WERI-Rb-1 (cell line): ENCODE results near the gene HDAC4.

Experiments
- DNase-seq: peaks from one replicate; pipeline ENCODE4 v3.0.0-alpha.2; 2020
- H3K27ac ChIP-seq: fragments of 250-450 bp; sonication (Bioruptor Pico); 2 replicates; pipeline ENCODE4 v1.5.1; 2020; ENCODE audit warnings: mild to moderate bottlenecking, moderate library complexity
- H3K27me3 ChIP-seq: fragments of 250-450 bp; sonication (Bioruptor Pico); 2 replicates; pipeline ENCODE4 v1.5.1; 2021; ENCODE audit warnings: mild to moderate bottlenecking, low read depth, moderate library complexity; ENCODE audit not compliant: insufficient read depth, severe bottlenecking
- H3K36me3 ChIP-seq: fragments of 250-450 bp; sonication (Bioruptor Pico); 2 replicates; pipeline ENCODE4 v1.5.1; 2020; ENCODE audit warnings: mild to moderate bottlenecking, moderate library complexity
- H3K4me3 ChIP-seq: 2 replicates; pipeline ENCODE4 v1.5.1; 2011; ENCODE audit warnings: low read depth, mild to moderate bottlenecking, control low read depth, low read length
- H3K9me3 ChIP-seq: fragments of 250-450 bp; sonication (Bioruptor Pico); 2 replicates; pipeline ENCODE4 v1.5.1; 2021; ENCODE audit warnings: mild to moderate bottlenecking, moderate library complexity; ENCODE audit not compliant: severe bottlenecking
- TF ChIP-seq, protein P1 (sequence below): IDR thresholded peaks from 2 replicates; pipeline ENCODE4 v1.5.1; 2011; ENCODE audit warnings: low read depth, mild to moderate bottlenecking, control low read depth, inconsistent platforms, low read length

HDAC4 gene

DNA sequence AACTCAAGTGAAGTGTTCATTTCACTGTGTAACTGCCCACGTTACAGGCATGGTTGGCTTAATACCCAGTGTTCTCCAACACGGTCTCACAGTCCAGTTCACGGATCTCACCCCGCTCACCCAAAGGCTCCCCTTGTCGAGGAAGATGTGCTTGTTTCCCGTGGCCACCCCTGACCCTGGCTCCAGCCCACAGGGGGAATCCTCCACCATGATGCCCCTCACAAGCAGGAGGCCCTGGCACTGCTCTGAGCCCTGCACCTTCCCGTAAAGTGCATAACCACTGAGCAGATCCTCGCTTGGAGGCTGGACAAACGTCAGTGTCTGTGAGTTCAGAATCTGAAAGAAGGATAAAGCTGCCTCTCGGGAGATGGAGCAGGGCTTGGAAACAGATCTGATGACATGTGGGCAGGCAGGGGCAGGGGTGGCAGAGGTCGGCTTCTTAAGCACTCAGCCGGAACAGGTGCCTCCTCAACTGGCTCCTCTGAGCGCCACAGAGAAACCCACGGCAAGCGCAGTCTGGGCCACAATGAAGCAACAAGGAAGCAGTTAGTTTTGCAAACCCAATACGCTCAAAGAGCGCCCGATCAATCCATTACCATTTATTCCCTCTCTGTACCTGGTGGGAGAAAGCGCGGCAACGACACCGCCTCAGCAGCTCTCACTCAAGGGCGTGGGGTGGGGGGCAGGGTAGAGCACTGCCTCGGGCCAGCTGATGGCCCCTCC is 17.6 kb downstream of the HDAC4 start:
- no peak for DNase-seq
- Histone ChIP-seq H3K27ac (no peak overlapping the region), H3K36me3 (no peaks in the 10 kb centered on the region), H3K27me3 (no peaks in the 10 kb centered on the region), H3K9me3 (no peaks in the 10 kb centered on the region), H3K4me3 (no peak overlapping the region)
- TF ChIP-seq, protein P1, sequence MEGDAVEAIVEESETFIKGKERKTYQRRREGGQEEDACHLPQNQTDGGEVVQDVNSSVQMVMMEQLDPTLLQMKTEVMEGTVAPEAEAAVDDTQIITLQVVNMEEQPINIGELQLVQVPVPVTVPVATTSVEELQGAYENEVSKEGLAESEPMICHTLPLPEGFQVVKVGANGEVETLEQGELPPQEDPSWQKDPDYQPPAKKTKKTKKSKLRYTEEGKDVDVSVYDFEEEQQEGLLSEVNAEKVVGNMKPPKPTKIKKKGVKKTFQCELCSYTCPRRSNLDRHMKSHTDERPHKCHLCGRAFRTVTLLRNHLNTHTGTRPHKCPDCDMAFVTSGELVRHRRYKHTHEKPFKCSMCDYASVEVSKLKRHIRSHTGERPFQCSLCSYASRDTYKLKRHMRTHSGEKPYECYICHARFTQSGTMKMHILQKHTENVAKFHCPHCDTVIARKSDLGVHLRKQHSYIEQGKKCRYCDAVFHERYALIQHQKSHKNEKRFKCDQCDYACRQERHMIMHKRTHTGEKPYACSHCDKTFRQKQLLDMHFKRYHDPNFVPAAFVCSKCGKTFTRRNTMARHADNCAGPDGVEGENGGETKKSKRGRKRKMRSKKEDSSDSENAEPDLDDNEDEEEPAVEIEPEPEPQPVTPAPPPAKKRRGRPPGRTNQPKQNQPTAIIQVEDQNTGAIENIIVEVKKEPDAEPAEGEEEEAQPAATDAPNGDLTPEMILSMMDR, result no peak

DNA sequence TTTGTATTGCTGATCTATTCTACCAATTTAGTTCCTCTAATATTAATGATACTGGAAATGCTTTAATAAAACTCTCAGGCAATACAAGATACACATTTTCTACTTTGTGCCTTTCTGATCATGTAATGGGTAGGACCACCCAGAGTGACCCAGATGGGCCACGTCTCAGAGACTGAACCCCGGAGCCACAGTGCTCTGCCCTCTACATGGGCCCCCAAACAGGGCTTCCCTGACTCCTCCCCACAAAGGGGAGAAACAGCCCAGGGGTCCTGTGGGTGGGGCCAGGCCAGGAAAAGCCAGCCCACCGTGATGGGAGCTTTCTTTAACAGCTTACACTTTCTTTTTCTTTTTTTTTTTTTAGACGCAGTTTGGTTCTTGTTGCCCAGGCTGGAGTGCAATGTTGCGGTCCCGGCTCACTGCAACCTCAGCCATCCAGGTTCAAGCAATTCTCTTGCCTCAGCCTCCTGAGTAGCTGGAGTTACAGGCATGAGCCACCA is 18.4 kb downstream of the HDAC4 start:
- TF ChIP-seq, protein P1, result no peak
- no peak for DNase-seq
- no peaks in the 10 kb centered on the region for H3K36me3 ChIP-seq
- no peaks in the 10 kb centered on the region for H3K9me3 ChIP-seq
- no peaks in the 10 kb centered on the region for H3K27me3 ChIP-seq
- H3K27ac ChIP-seq, result no peak overlapping the region
- no peak overlapping the region for H3K4me3 ChIP-seq

DNA sequence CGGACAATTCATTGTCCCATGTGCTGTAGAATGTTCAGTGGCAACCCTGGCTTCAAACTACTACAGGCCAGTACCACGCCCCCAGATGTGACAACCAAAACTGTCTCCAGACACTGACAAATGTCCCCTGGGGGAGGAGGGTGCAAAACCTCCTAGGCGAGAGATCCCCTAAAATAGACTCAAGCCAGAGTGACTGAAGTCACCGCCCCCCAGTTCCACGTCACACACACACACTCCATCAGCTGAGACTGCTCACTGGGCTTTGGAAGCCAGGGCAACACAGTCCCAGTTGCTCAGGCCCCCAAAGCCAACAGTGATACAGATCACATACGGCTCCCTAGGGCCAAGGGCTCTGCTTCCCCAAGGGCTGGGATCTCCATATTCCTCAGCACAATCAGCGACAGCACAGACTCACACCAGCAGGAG is 19.1 kb downstream of the HDAC4 start:
- H3K27ac ChIP-seq, result no peak overlapping the region
- TF ChIP-seq, protein P1, result no peak

DNA sequence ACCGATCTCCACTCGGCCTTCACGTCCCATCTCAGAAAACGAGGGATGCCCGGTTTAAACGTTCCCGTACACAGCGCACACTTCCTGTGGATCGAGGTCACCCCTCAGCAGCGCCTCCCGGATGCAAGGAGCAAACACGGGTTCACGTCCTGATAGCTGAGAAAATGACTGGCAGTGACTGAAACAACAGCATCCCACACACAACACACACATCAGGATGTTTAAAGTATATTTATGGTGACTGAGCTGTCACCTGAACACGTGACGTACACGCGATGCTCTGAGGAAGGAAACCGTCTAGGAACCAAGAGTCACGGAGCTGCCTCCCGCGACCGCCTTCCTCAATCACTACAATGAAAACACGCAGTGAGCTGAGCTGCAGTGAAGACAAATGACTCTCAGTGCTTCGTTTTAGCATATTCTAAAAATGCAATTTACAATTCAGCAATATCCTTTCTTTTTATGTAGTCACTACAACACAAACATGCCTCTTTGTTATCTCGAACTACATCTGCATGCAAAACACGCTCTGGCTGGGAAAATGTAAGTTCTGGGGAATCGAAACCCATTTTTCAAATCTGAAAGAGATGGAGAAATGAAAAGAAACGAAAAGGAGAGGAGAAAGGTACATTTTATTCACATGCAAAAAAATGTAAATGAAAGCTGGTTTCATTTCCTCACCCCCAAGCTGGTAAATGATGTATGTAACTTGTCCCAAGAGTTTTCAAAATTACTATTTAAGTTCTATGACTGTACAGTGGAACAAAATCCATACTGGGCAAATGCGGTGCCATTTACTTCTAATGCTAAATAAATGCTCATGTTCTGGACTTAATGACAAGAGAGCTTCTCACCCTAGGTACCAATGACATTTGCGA is 19.8 kb downstream of the HDAC4 start:
- TF ChIP-seq, protein P1, result no peak
- no peaks in the 10 kb centered on the region for H3K36me3 ChIP-seq
- no peak overlapping the region for H3K4me3 ChIP-seq
- no peak overlapping the region for H3K27ac ChIP-seq
- no peaks in the 10 kb centered on the region for H3K27me3 ChIP-seq
- DNase-seq, result no peak
- H3K9me3 ChIP-seq, result no peaks in the 10 kb centered on the region

More for the DNA sequence above, 19.1 kb downstream of the HDAC4 start:
- Histone ChIP-seq H3K9me3 (no peaks in the 10 kb centered on the region), H3K36me3 (no peaks in the 10 kb centered on the region), H3K4me3 (no peak overlapping the region), H3K27me3 (no peaks in the 10 kb centered on the region)
- DNase-seq, result no peak

DNA sequence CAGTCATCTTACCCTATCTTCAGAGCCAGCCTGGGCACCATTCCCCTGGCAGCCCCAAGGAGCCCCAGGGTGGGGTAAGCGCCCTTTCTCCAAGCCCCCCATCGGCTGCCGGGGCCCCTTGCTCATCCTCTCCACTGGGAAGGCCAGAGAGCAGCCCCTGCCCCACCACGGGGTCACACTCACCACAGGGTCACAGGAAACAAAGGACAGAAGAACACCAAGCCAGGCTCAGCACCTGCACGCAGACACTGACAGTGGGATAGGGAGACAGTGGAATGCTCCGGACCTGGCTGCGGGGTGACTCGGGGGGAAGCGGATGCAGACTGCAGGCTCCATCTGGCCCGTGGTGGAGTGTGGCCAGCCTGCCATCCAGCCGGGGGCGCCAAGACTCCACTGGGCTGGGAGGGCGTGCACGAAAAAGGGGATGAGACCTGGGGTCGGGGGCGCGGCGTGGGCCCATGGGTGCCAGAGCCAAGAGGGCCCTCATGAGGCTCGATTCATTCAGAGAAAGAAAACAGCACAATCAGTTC is 21.1 kb downstream of the HDAC4 start:
- H3K27me3 ChIP-seq, result no peaks in the 10 kb centered on the region
- H3K27ac ChIP-seq, result no peak overlapping the region
- H3K4me3 ChIP-seq, result no peak overlapping the region
- no peaks in the 10 kb centered on the region for H3K9me3 ChIP-seq
- peak; percentile 22 for DNase-seq
- TF ChIP-seq, protein P1, result peak; percentile 39
- no peaks in the 10 kb centered on the region for H3K36me3 ChIP-seq
